DMS 273 (cell line): ENCODE results near the gene FAM167B.
"Not testable (repeated sequence)": the region's sequence is repeated elsewhere in the genome, so short reads cannot be mapped to it uniquely, and the experiment has no call there.

Experiments used
- DNase-seq: peaks from one replicate; lab custom pipeline; 2025; ENCODE audit not compliant: unreplicated experiment; lab: John Stamatoyannopoulos, UW

FAM167B gene

DNA sequence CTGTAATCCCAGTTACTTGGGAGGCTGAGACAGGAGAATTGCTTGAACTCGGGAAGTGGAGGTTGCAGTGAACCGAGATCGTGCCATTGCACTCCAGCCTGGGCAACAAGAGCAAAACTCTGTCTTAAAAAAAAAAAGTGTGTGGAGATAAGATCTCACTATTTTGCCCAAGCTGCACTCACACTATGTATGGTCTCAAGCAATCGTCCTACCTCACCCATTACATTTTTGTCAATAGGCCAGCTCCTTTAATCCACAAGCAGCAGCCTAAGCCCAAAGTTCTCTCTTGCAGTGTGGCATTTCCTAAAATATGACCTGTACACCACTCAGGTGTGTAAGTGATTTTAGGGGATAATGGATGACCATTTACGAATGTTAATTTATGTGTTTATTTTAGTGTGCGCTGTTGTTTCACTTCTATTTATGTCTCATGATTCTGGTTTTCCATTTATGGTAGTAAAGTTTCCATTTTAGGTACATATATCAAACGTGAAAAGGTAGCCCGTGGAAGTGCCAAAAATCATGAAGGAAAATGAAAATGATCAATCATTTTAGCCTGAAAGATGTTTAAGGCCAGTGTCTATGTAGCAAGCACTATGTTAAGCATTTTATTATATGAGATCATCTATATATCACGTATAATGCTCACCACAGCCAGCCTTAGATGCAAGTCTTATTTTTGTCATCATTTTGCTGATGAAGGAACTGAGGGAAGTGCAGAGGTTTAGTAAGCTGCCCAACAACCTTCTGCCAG is 9.6 kb downstream of the FAM167B start:
- DNase-seq: no peak

DNA sequence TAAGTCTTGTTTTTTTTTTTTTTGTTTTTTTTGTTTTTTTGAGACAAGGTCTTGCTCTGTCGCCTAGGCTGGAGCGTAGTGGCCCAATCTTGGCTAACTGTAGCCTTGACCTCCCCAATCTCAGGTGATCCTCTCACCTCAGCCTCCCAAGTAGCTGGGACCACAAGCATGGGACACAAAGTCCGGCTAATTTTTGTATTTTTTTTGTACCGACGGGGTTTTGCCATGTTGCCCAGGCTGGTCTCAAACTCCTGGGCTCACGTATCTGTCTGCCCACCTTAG is 10.1 kb downstream of the FAM167B start:
- DNase-seq: no peak

DNA sequence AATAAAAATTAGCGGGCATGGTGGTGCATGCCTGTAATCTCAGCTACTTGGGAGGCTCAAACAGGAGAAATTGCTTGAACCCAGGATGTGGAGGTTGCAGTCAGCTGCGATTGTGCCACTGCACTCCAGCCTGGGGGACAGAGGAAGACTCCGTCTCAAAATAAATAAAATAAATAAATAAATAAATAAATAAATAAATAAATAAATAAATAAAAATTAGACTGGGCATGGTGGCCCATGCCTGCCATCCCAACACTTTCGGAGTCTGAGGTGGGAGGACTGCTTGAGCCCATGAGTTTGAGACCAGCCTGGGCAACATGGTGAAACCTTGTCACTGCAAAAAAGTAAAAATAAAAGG is 16.2 kb downstream of the FAM167B start:
- not testable (repeated sequence) for DNase-seq

DNA sequence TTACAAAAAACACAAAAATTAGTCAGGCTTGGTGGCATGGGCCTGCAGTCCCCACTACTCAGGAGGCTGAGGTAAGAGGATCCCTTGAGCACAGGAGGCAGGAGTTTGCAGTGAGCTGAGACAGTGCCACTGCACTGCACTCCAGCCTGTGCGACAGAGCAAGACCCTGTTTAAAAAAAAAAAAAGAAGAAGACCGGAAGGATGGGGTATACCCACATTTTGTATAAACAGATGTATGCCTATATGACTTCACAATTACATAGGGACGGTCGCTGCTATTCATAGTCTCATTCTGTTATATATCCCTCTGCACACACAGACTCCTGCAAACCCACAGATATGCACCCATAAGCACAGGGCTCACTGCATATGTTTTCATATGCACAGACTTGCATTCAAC is 16.7 kb downstream of the FAM167B start:
- DNase-seq: no peak

DNA sequence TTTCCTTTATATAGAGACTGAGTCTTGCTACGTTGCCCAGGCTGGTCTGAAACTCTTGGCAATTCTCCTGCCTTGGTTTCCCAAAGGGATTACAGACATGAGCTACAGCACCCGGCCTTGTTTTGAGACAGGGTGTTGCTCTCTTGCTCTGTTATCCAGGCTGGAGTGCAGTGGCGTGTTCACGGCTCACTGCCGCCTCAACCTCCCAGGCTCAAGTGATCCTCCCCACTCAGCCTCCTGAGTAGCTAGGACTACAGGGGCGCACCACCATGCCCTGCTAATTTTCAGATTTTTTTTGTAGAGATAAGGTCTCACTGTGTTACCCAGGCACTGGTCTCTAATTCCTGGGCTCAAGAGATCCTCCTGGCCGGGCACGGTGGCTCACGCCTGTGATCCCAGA is 18.8 kb downstream of the FAM167B start:
- no peak for DNase-seq

DNA sequence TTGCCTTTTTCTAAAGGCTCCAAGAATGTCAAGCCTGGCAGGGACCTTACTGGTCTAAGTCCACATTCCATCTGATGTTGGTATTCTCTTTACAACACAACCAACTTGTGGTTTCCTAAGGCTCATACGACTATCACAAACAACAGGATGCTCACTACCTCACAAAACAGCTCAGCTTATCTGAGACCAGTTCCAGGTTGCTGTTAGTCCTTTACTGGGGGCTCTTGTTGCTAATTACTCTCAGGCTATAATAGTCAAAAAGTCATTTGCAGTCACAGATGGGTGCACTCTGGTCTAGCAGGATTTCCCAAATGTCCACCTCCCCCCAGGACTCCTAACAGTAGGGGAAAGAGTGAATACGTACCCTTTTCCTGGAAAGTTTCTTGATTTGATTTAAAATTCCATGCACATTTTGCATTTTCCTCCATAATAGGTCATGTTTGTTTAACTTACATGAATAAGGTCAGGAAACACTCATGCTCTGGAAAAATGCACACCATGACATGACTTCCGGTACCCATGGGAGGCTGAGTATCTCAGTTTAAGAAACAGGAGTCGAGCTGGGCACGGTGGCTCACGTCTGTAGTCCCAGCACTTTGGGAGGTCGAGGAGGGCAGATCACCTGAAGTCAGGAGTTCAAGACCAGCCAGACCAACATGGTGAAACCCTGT is 20.0 kb downstream of the FAM167B start:
- DNase-seq: no peak

DNA sequence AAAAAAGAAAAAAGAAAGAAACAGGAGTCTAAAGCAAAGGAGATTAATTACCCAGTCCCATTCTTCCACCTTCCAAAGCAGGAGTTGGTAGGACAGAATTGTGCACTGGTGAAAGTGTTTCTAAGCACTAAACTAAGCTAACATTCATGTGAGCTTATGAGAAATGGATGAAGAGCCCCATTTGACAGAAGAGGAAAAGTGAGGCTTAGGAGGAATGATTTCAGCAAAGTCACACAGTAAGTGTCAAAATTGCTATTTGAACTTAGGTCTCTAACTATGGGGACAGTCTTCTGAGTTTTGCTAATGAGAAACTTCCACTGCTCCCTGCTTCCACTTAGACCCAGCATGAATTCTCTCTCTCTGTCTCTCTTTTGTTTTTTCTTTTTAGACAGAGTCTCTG is 22.7 kb downstream of the FAM167B start:
- DNase-seq: no peak

DNA sequence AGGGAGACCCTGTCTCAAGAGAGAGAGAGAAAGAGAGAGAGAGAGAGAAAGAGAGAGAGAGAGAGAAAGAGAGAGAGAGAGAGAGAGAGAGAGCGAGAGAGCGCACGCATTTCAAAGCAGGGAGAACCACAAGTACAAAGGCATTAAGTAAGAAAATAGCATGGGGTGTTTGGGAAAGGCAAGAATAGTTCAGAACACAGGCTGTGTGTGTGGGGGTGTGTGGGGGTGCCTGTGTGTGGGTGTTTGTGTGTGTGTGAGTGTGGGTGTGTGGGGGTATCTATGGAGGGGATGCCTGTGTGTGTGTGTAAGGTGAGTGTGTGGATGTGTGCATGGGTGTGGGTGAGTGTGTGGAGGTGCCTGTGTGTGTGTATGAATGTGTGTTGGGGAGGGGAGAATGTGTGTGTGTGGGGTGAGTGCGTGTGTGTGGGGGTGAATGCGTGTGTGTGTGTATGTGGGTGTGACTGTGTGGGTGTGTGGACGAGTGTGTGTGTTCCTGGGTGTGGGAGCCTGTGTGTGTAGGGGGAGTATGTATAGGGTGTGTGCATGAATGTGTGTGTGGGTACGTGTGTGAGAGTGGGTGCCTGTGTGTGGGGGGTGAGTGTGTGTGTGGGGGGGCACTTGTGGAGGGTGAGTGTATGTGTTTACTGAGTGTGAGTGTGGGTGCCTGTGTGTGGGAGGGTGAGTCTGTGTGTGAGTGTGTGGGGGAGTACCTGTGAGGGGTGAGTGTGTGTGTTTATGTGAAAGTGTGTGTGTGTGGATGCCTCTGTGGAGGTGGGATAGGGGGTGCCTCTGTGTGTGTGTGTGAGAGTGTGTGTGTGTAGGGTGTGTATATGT is 25.8 kb downstream of the FAM167B start:
- no peak for DNase-seq

DNA sequence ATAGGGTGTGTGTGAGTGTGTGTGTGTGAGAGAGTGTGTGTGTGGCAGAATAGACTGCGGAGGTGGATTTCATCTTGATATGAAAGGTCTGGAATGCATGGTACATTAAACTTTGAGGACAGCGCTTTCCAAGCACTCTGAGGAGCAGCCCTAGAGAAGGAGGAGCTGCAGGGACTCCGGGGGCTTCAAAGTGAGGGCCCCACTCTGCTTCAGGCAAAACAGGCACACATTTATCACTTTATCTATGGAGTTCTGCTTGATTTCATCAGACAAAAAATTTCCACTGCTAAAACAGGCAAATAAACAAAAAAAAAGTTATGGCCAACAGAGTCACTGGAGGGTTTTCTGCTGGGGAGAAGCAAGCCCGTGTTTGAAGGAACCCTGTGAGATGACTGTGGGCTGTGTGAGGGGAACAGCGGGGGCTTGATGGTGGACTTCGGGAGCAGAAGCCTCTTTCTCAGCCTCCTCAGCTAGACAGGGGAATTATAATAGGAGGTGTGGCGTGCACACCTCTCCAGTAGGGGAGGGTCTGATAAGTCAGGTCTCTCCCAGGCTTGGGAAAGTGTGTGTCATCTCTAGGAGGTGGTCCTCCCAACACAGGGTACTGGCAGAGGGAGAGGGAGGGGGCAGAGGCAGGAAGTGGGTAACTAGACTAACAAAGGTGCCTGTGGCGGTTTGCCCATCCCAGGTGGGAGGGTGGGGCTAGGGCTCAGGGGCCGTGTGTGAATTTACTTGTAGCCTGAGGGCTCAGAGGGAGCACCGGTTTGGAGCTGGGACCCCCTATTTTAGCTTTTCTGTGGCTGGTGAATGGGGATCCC is 26.6 kb downstream of the FAM167B start:
- peak; percentile 29 for DNase-seq

DNA sequence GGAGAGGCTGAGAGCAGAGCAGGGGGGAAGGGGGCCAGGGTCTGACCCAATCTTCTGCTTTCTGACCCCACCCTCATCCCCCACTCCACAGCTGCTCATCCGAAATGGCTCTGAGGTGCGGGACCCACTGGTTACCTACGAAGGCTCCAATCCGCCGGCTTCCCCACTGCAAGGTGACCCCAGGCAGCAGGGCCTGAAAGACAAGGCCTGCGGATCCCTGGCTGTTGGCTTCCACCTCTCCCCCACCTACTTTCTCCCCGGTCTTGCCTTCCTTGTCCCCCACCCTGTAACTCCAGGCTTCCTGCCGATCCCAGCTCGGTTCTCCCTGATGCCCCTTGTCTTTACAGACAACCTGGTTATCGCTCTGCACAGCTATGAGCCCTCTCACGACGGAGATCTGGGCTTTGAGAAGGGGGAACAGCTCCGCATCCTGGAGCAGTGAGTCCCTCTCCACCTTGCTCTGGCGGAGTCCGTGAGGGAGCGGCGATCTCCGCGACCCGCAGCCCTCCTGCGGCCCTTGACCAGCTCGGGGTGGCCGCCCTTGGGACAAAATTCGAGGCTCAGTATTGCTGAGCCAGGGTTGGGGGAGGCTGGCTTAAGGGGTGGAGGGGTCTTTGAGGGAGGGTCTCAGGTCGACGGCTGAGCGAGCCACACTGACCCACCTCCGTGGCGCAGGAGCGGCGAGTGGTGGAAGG is 27.8 kb downstream of the FAM167B start:
- no peak for DNase-seq

DNA sequence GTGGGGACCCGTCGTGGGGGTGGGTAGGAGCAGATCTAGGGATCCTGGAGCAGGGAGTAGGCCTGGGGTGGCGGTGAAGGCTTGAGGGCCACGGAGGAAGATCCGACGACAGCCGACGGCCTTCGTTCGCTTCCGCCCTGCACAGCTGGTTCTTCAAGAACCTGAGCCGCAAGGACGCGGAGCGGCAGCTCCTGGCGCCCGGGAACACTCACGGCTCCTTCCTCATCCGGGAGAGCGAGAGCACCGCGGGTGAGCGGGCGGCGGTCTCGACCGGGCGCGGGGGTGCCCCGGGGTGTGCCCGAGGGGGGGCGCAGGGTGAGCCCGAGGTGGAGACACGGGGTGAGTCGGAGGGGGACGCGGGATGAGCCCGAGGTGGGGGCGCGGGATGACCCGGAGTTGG is 28.4 kb downstream of the FAM167B start:
- DNase-seq: no peak

DNA sequence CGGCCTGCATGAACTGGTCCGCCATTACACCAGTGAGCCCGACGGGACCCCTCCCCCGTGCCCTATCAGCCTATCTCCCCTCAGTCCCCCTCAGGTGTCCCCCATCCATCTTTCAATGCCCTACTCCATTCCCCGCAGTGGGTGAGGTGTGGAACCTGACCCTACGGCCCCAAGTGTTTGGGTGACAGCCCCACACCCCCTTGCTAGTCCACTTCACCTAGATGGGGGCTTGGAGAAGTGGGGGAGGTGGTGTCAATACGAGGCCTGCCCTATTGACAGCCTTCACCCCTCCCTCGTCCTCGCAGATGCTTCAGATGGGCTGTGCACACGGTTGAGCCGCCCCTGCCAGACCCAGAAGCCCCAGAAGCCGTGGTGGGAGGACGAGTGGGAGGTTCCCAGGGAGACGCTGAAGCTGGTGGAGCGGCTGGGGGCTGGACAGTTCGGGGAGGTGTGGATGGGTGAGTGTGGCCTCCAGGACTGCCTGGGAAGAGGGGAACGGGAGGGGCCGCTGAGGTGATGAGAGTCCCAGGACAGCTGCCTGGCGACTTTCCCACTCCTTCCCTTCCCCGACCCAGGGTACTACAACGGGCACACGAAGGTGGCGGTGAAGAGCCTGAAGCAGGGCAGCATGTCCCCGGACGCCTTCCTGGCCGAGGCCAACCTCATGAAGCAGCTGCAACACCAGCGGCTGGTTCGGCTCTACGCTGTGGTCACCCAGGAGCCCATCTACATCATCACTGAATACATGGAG is 29.2 kb downstream of the FAM167B start:
- DNase-seq: peak; percentile 23

DNA sequence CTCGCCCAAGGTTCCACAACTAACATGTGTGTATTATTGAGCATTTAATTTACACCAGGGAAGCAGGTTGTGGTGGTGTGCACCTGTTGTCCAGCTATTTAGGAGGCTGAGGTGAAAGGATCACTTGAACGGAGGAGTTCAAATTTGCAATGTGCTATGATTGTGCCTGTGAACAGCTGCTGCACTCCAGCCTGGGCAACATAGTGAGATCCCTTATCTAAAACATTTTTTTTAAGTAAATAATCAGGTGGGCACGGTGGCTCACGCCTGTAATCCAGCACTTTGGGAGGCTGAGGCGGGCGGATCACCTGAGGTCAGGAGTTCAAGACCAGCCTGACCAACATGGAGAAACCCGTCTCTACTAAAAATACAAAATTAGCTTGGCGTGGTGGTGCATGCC is 37.8 kb downstream of the FAM167B start:
- not testable (repeated sequence) for DNase-seq

DNA sequence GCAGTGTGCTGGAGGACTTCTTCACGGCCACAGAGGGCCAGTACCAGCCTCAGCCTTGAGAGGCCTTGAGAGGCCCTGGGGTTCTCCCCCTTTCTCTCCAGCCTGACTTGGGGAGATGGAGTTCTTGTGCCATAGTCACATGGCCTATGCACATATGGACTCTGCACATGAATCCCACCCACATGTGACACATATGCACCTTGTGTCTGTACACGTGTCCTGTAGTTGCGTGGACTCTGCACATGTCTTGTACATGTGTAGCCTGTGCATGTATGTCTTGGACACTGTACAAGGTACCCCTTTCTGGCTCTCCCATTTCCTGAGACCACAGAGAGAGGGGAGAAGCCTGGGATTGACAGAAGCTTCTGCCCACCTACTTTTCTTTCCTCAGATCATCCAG is 38.6 kb downstream of the FAM167B start:
- DNase-seq: no peak

DNA sequence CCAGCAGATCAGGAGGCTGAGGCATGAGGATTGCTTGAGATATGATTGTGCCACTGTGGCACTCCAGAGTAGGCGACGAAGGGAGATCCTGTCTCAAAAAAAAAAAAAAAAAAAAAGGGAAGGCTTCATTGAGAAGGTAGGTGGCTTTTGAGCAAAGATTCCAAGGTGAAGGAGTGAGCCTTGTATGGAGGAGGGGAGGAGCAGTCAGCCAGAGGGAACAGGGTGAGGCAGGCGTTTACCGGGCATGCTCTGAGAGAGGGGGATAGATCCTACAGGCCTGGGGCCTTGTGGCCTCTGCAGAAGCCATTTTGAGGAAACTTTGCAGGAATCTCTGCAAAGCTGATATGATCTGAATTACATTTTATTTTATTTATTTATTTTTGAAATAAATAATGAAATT is 39.7 kb downstream of the FAM167B start:
- DNase-seq: no peak

DNA sequence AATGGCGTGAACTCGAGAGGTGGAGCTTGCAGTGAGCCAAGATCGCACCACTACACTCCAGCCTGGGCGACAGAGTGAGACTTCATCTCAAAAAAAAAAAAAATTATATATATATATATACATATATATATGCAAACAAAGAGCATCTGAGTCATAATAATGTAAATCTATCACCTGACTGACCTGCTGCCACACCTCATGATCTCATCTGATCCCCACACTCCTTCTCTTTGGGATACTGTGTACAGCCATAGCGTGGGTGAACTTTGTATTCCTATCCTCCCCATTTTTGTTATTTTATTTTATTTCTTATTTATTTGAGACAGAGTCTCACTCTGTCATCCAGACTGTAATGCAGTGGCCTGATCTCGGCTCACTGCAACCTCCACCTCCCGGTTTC is 42.2 kb downstream of the FAM167B start:
- DNase-seq: no peak

DNA sequence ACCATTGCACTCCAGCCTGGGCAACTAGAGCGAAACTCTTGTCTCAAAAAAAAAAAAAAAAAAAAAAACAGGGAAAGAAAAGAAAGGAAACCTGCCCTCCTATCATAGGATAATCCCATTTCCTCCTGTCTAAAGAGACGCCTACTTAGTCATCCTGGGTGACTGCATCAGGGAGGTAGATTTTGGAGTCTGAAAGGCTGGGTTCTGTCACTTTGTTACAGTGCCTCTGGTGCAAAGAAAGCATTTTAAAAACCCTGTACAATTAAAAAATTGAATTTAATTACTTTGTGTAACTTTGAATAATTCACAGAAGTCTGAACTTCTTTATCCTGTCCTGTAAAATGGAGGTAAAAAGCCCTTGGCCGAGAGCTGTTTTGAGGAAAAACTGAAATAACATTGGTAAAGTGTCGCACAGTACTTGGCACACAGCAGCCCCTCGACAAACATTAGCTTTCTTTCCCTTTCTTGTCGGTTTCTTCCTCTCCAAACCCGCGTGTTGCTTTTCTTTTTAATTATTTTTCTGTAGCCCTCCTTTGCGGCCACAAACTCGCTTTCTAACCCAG is 44.2 kb downstream of the FAM167B start:
- DNase-seq: no peak

DNA sequence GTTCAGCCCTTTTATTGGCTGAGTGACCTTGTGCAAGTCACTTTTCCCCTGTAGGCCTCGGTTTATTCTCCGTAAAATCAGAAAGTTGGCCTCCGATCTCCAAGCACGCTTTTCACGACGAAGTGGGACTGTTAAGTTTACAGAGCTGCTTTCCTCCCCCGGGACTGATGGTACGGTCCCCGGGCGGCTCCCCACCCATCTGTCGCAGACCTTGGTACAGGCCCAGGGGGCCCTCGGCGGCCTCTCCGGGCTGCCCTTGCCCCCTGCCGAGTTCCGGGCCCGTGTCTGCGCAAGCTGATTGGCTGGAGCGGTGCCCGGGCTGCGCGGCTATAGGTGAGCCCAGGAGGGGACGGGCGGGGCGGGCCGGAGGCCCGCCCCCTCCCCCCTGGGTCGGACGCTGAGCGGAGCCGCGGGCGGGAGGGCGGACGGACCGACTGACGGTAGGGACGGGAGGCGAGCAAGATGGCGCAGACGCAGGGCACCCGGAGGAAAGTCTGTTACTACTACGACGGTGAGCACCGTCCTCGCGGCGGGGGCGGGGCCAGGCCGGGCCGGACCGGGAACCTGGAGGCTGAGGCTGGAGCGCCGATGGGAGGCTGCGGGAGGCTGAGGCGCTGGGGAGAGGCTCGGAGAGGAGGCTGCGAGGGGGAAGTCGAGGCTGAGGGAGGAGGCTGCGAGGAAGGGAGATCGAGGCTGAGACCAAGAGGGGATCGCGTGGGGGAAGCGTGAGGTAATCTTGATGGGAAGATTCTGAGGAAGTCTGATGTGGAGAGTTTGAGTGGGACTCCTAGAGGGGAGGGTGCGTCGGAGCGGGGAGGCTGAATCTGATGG is 44.9 kb downstream of the FAM167B start, which contains the start of gene HDAC1:
TSS of gene HDAC1 (plus strand) at position 376 of the 831 bp plus-strand sequence. CDS start at position 463, 87 bp downstream.
- DNase-seq: peak; percentile 98

DNA sequence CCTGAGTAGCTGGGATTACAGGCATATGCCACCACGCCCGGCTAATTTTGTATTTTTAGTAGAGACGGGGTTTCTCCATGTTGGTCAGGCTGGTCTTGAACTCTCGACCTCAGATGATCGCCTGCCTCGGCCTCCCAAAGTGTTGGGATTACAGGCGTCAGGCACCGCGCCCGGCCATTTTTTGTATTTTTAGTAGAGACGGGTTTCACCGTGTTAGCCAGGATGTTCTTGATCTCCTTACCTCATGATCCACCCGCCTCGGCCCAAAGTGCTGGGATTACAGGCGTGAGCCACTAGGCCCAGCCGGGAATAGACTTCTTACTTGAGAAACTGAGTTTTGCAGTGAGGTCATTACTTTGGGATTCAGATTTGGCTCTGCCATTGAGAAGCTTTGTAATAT is 51.2 kb downstream of the FAM167B start:
- DNase-seq: not testable (repeated sequence)
